GM19351 (cell line): Measurements from ENCODE around the gene VWA5B1.

Experiments
- ATAC-seq: cut with Tn5 transposase; IDR thresholded peaks from one replicate; pipeline ENCODE4 v1.9.1; 2021; ENCODE audit warnings: mild to moderate bottlenecking, moderate library complexity; ENCODE audit not compliant: unreplicated experiment

Gene VWA5B1

DNA sequence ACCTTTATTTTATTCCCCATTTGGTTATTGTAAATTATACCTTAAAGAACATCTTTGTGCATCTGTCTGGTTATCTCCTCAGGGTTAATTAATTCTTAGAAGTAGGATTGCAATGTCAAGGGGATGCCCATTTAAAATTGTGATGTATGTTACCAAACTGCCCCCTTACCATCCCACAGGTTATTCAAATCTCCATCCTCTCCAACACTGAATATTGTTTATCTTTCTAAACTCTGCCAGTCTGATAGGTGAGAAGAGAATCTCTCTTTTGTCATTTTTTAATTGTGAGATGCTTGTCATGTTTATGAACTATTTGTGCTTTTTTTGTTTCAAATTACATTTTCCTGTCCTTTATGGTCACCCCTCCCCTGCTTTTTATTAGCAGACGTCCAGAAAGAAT, 55.8 kb downstream of the VWA5B1 start:
- ATAC-seq, result no peak

DNA sequence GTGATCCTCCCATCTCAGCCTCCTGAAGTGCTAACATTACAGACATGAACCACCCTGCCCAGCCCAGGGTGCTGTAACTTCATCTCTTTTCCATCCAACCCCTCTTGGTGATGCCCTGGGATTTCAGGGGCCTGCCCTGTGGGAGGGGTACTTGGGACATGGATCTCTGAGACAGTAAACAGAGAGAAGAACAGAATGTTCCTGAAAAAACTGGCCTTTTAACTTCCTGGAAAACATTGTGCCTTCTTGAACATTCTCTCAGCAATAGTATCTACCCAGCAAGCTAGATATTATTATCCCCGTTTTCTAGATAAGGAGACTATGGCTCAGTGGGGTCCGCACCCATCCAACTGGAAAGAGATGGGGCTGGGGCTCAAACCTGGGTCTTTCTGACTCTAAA, 57.0 kb downstream of the VWA5B1 start:
- no peak for ATAC-seq

DNA sequence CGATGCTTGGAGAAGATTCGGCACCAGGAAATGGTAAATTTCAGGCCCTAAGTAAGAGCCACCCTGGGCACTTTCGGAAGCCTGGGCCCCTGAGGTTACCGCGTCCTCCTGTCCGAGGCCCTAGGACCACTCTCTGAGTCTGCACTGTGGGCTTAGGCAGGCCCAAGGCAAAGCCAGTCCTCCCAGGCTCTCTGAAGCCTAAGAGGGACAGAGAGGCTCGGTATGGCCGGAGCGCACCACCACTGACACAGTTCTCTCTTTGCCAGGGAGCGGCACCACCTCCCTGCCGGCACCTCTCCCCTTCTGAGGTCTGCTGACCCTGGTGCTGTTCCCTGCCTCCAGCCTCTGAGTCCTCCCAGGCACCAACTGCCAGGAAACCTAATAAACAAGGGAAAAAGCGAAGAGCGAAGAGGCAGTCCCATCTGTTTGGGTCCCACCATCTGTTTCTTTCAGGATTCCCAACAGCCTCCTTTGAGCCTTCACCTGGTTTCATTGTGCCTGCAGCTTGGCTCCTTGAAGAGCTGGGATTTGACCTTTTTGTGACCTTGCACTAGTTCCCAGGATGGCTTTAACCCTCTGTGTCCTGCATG, 57.7 kb downstream of the VWA5B1 start:
- ATAC-seq, result no peak

DNA sequence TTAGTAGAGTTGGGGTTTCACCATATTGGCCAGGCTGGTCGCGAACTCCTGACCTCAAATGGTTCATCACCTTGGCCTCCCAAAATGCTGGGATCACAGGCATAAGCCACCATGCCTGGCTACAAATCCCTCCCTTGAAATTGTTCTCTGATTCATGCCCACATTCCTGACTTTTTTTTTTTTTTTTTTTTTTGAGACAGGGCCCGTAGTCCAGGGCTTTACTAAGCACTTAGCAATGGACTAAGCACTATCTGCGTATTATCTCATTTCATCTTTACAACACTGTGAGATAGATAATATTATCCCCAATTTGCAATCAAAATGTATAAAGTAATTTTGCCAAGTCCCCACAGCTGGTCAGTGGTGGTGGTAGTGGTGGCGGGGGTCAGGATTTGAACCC, 58.9 kb downstream of the VWA5B1 start:
- no peak for ATAC-seq

DNA sequence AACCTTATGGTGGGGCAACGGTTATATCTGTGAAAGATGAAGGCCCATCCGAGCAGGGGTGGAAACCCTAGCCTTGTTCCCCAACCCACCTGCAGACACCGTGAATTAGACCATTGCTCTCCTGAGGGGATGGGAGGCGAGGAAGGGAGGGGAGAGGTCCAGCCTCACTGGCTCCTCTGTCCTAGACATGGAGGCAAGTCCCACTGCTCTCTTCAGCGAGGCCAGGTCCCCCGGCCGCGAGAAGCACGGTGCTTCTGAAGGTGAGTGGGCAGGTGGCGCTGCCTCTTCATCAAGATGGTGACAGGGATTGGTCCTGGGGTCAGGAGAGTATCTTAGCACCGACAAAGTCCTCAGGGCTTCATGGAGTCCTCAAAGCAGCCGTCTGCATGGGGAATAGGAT, 59.3 kb downstream of the VWA5B1 start:
- ATAC-seq, result no peak

DNA sequence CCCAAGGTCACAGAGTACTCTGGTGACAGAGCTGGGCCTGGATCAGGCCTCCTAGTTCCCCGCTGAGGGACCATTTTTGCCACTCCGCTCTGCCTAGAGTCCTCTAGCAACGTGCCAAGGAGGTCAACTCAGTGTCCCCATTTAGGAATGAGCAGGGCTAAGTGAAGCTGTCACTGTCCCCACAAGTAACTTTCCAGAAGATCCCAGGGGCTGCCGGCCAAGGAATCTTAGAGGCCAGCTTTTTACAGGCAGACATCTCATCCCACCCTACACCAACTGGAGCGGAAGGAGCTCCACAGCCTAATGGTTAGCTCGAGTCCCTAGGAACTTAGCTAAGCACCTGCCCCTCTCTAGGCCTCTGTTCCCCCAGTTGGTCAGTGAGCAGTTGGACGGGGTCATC, 59.7 kb downstream of the VWA5B1 start:
- no peak for ATAC-seq

DNA sequence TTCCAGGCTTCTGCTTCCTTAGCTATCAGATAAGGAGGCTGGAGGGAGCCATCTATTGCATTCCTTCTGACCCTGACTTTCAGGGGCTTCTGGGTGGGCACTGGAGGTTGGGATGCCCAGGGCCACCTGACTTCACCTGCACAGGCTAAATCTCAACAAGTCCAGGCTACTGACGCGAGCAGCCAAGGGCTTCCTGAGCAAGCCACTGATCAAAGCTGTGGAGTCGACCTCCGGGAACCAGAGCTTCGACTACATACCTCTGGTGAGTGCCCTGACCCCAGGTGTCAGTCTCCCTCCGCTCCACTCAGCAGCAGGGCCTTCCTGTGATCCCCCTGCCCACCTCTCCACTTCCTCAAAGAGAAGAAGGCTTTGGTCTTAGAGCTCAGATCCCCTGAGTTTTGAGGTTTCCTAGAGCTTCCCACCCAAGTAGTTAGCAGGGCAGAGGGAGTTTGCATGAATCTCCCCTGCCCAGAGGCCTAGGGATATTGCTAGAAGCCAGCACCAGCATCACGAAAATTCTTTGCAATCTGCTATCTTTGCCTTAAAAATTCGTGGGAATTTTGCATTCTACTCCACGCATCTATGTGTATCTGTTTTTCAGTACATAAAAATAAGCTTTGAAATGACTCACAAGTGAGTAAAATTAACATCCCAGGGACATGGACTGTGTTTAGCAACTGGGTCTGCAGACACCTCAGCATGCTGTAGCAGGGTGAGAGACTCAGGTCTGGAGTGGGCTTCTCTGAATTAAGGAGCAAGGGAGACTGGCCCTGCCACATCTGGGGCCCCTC, 61.4 kb downstream of the VWA5B1 start:
- ATAC-seq, result no peak

DNA sequence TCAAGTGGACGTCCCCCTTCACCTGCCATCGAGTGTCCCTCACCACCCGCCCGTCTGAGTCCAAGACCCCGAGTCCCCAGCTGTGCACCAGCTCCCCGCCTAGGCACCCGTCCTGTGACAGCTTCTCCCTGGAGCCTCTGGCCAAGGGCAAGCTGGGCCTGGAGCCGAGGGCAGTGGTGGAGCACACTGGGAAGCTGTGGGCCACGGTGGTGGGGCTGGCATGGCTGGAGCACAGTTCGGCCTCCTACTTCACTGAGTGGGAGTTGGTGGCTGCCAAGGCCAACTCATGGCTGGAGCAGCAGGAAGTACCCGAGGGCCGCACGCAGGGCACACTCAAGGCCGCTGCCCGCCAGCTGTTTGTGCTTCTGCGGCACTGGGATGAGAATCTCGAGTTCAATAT, 63.2 kb downstream of the VWA5B1 start:
- ATAC-seq, result no peak

DNA sequence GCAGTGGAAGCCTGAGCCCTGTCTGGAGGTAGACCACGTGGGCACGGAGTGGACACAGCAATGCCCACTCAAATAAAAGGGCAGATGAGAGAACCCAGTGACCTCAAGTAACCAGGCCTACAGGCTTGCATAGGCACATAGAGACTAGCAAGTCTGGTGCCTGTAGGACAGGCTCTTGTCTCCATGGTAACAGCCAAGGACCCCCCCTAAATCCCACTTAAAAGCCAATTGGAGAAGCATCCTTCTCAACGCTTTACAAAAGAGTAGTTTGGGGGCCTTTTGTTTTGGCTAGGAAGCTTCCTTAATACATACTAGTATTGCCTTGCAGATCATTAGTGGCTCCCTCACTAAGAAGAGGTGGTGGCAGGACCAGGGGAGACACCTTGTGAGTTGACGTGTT, 63.9 kb downstream of the VWA5B1 start:
- ATAC-seq, result no peak

DNA sequence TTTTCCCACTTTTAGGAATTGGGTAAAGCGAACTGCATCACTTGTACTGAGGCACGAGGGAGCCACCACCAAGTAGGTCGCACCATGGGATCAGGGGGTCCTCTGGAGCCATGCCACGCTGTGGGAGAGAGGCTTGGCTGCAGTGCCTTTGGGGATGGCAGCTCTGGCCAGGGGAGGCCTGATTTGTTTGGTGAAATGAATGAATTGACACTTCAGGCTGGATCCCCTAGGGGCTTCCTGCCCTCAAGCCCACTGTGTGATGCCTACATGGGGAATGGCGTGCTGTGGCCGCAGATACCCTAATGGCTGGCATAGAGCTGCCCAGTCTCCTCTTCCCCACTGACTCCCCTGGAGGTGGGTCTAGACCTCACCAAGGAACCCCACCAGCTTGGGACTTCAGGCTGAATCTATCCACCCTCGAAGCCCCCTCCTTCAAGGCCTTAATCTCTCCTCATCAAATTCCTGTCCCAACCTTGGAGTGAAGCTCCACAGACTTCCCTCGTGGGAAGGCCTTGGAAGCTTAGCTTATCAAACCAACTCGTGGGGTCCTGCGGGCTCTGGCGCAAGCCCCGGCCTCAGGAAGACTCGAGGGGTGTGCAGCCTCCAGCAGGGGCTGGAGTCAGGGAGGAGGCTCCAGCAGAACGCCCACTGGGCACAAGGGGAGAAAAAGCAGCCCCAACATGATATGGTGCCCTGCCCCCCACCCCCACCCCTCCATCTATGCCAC, 64.6 kb downstream of the VWA5B1 start:
- ATAC-seq, result no peak

DNA sequence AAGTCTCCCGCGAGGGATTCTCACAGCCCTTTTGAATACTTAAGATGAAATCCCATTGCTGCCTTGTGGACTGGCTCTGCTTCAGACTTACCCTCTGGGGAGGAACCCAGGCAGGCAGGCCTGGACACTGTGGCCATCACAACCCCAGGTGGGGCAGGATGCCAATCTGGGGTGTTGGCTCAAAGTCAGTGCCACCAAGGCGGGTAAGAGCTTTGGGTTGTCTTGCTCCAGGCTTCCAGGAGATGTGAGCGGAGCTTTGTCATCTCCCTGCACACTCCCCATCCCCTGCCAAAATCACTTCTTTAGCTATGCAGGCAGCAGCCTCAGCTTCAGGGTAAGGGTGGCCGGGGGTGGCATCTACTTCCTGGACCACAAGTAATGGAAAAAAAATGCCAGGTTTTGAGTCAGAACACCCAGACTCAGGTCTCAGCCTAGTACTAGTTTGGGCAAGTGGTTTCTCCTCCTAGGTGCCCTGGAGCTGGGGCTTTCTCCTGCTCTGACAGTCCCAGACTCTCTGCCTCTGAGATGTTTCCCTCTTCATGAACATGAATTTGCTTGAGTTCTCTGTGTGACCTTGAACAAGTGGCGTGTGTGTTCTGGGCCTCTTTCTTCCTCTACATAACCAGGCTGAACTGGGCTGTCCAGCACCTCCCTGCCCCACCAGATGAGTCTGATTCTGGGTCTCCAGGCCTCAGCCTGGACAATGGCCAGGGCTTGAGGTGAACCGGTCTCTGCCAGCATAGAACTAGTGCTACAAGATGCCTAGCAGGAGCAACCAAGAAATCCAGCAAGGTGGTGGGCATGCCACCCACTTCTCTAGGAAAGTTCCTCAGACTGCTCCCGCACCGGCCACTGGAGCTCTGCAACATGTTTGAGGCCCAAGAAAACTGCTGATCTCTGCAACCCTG, 65.4 kb downstream of the VWA5B1 start:
- ATAC-seq, result no peak

DNA sequence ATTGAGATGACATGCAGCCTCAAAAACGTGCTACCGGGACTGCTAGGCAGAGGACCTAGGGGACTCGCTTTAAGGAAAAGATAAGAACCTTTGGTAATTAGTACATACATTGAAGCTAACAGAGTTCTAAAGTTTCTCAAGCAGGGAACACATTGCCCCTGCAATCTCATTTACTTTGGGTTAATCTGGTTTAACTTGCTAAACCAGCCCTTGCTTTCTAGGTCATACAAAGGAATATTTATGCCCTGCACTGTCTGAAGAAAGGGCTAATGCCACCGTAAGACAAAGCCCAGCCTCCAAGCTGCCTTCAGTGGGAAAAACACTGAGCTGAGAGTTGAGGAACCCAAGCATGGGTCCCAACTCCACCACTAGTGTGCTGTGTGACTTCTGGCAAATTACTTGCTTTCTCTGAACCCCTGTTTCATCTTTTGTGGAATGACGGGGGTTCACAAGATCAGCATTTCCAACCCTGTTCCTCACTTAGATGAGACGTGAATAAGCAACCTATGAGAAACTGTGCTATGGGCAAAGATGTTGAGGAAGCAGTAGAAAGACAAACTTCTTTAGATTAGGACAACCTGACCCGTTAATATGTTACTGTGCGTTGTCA, 66.3 kb downstream of the VWA5B1 start:
- ATAC-seq, result no peak

DNA sequence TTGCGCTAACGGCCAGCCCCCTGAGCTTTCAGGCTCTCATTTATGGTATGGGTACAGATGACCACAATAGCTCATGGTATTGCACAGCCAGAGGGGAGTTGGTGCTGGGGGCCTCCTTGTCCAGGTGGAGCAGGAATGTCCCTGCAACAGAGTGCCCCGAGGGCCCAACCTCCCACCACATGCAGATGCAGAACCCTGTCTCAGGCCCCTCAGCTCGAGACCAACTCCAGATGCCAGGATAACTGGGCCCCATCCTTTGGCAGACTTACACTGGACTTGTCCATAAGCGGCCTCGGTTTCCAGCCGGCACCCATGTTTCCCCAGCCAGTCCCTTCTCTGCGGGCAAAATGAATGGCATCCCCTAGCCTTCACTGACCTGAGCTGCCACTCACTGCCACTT, 67.1 kb downstream of the VWA5B1 start:
- no peak for ATAC-seq

DNA sequence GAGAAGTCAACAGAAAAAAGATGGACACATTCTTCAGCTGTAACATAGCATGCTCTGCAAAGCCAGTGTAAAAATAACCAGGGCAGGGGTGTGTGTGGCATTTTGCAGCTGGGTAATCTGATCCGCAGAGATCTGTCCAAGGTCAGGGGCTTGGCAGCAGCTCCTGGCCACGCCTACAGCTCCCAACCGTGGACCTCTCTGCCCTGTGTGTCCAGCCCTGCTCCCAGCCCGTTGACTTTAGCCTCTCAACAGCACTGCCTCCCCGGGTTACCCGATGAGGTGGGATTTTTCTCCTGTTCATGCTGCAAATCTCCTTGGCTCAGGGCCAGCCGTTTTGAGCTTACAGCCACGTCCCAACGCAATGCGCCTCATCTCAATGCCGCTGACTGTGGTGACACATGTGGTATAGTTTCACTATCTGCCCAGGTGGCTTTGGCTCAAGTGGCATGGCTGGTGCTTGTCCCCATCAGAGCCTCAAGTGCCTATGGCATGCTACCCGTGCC, 68.1 kb downstream of the VWA5B1 start:
- ATAC-seq, result no peak

DNA sequence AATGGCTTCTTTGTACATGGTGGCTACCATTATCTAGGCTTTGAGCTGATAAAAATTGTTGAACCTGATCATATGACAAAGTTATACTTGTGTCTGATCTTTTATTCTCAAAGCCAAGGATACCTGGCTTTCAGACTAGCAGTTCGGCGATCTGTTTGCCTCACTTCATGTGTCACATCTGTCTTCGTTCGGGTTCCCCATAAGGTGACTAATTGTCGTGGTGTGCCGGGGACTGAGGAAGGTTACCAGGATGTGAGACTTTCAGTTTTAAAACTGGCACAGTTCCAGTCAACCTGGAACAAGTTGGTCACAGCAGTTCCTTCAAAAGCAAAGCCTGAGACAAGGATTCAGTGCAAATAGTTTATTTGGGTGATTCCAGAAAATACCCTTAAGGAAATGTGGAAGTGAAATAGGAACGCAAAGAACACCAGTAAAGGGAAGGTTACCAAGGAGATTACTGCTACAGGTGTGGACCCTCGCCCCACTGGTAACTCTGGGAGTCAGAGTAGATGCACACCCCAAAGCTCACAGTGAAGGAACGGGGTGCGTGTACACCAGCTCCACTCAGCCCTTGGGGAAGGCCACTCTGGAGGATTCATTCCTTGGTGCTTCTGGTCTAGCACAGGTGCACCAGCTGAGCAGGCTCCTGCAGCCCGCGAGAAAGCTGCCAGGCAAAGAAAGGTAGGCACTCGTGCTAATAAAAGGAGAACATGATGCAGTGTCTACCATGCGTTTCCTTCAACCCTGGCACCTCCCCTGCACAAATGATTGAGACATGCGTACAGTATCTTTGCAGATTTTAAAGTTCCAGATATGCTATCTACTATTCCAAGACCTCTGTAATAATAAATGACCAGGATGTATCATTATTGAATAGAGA, 69.0 kb downstream of the VWA5B1 start:
- ATAC-seq, result no peak

DNA sequence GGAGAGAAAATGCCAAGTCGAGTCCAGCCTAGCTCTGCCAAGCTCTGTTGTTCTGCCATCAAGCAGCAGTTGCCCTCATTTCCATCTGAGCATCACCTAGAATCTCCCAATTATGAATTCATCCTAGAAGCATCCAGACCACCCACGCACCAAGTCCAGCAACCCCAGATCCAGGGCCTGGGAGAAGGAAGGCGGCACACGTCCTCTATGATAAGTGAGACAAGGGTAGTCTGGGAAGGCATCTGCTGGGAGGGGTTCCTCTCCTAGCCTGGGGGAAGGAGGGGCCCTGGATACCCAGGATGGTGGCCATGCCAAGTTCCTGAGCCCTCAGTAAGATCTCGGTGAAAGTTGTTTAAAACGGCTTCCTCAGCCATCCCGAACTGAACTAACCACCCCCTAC, 70.7 kb downstream of the VWA5B1 start:
- ATAC-seq, result no peak

DNA sequence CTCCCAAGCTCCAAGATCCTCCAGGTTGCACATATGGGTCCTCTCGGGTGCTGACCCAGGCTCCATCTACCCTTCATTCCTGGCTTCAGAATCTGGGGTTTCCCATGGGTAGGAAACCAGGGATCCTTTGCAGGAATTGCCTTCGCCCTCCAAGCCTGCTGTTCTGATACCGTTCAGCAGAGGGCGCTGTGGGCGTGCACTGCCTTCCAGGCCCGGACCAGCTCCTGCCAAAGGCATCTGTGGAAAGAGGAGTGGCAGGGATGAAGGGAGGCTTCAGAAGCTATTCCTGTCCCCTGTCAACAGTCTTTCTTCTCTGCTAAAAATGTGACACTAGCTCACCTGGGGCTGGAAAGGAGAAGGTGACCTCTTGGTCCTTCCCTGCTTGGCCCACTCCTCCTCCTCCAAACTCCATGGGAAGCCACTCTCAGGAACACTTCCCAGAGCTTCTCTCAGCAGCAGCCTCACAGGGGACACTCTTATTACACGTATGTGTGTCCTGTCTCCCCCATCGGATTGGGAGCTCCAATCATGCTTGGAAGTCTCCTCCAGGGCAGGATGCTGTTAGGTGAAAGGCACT, 71.2 kb downstream of the VWA5B1 start:
- no peak for ATAC-seq

DNA sequence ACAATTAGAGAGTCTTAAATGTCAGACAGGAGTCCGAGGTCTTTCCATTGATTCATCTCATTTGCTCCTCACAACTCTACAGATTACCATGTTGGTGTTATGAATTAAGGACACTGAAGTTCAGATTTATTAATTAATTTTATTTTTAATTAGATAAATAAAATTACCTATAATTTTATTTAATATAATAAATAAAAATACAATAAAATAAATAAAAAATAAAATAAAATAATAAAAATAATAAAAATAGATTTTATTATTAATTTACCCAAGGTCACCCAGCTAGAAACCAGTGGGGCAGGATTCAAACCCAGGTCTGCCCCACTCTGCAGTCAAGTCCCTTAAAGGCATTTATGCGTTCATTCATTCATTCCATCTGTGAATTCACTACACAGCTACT, 72.2 kb downstream of the VWA5B1 start:
- no peak for ATAC-seq

DNA sequence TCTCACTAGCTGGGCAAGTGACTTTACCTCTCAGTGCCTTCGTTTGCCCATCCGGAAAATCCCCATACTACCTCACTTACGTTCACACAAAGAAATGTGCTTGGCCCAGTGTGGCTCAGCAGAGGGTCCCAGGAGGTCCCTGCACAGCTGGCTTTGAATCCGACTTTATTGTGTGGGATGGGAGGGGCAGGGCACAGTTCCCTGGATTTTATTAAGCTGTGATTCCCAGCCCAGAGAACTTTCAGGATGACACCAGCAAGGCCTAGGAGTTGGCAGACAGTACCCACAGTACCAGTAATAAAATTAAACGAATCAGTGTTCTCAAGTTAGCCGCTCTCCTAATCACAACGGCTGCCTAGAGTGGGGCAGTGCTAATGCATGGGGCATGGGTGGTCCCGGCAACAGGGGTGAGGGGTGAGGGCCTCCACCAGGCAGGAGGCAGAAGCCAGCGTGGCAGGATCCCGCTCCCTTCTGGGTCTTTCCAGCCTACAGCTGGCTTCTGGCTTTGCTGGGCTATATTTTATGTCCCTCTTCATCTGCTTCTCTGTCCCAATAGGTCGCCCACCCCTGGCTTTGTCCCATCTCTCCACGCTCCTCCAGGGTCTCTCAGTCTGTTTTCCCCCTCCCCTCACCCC, 74.9 kb downstream of the VWA5B1 start:
- ATAC-seq, result no peak
